Transverse colon (tissue), 4 donors: ENCODE data around the gene SLC18B1. TPM values are rescaled to one million over a fixed set of nuclear protein-coding genes. Genes with fewer than 3 reads are reported as not detected.

Experiments
- DNase-seq: peaks from one replicate; pipeline ENCODE4 v3.0.0-alpha.2; 2019
- H3K27ac ChIP-seq, 4 donors: fragments of 200-600 bp; sonication (generic); 2 replicates each; pipeline ENCODE4 v1.5.1; 2016 to 2018; ENCODE audit warnings: inconsistent platforms in 4 of 4
- H3K27me3 ChIP-seq: fragments of 200-600 bp; sonication (generic); 2 replicates; pipeline ENCODE4 v1.5.1; 2017; ENCODE audit warnings: inconsistent platforms
- H3K36me3 ChIP-seq, 4 donors: fragments of 200-600 bp; sonication (generic); 2 replicates each; pipeline ENCODE4 v1.5.1; 2017 to 2019; ENCODE audit warnings: inconsistent platforms in 4 of 4
- H3K4me1 ChIP-seq, 4 donors: fragments of 200-600 bp; sonication (generic); 2 replicates each; pipeline ENCODE4 v1.5.1; 2017 to 2020; ENCODE audit warnings: inconsistent platforms in 4 of 4
- H3K4me3 ChIP-seq, 4 donors: fragments of 200-600 bp; sonication (generic); 1 replicate in 1 of 4; 2 replicates in 3 of 4; pipeline versions ENCODE4 v1.5.1 to v1.6.1; 2017 to 2019; ENCODE audit warnings: inconsistent platforms in 4 of 4
- H3K9me3 ChIP-seq, 2 donors: fragments of 200-600 bp; sonication (generic); 2 replicates each; pipeline ENCODE4 v1.5.1; 2017 to 2019; ENCODE audit warnings: inconsistent platforms in 2 of 2
- CTCF ChIP-seq, 5 experiments: fragments of 200-600 bp in 3 of 5; fragments of 450-650 bp in 2 of 5; sonication (generic) in 3 of 5; IDR thresholded peaks; 1 replicate in 2 of 5; 2 replicates in 3 of 5; pipeline ENCODE4 v1.5.1; 2016 to 2017; ENCODE audit warnings: antibody characterized with exemption in 5 of 5, inconsistent platforms in 3 of 5, mild to moderate bottlenecking in 2 of 5, moderate library complexity in 1 of 5
- EP300 ChIP-seq: sonication (generic); formaldehyde crosslinking; IDR thresholded peaks from one replicate; pipeline ENCODE4 v1.6.1; 2017; ENCODE audit warnings: antibody characterized with exemption, low read depth
- POLR2A ChIP-seq: fragments of 450-650 bp; IDR thresholded peaks from one replicate; pipeline ENCODE4 v1.6.1; 2016; ENCODE audit warnings: antibody characterized with exemption, mild to moderate bottlenecking, moderate library complexity
- POLR2AphosphoS5 ChIP-seq, 3 donors: sonication (generic); formaldehyde crosslinking; IDR thresholded peaks; one replicate each; pipeline ENCODE4 v1.6.1; 2016; ENCODE audit warnings: antibody characterized with exemption in 3 of 3
- WGBS, 2 donors: methylation state at CpG; one replicate each; pipeline ENCODE4 v1.1.5; 2018; ENCODE audit warnings: low coverage in 1 of 2; 5-methylcytosine and 5-hydroxymethylcytosine counted together
- in situ Hi-C, 4 donors: fragments of 200-750 bp; cut with MboI; loops; one replicate each; pipeline versions ENCODE4 v1.15.0 to v1.15.1; 2017; ENCODE audit warnings: low sequenced_read_pairs in 3 of 4, low pct_ligation_motif_present in 1 of 4, low pct_unique_long_range_greater_than_20kb in 1 of 4
- intact Hi-C: fragments of 100-400 bp; cut with DNase I; formaldehyde crosslinking; loops from one replicate; pipeline ENCODE4 v1.15.1; 2023; ENCODE audit warnings: low total_unique reads
- total RNA-seq, 4 donors: library from RNA; depleted of rRNA; stranded (reverse); fragments of >200 nt; gene quantifications; one replicate each; pipeline ENCODE4 v1.1.0, GENCODE V29; 2016

Gene SLC18B1
- total RNA-seq, 4 donors from 2014 or later = 1.6 to 16.0 (median 10.3) TPM

- no peaks in the 10 kb centered on the region for H3K27me3 ChIP-seq
- TF ChIP-seq CTCF (IDR thresholded peaks at IDR 0.05) = no peak
- TF ChIP-seq EP300 = no peak
- TF ChIP-seq POLR2A = no peak
- TF ChIP-seq POLR2AphosphoS5 (IDR thresholded peaks at IDR 0.05) = no peak
- H3K4me3 ChIP-seq = no peak overlapping the region
- no peaks in the 10 kb centered on the region for H3K9me3 ChIP-seq
- no peaks in the 10 kb centered on the region for H3K4me1 ChIP-seq
- H3K36me3 ChIP-seq = peaks cover 0 to 6% (median 3%) of the 10 kb centered on the region in 4 donors
- intact Hi-C loops = no loop called here
- no peak for DNase-seq
- no peak overlapping the region for H3K27ac ChIP-seq
- in situ Hi-C loops = loop anchor here in 1 of 4 donors (25.0 kb wide), 1 partner anchor 253 kb away; the partner anchor contains the start of gene TAAR9
These were observed 8.0 kb downstream of the SLC18B1 start for GRCh38 chr6:132790450-132790849.

- no peak overlapping the region for H3K27ac ChIP-seq
- intact Hi-C loops = no loop called here
- peaks cover 0 to 6% (median 0%) of the 10 kb centered on the region in 4 donors for H3K36me3 ChIP-seq
- DNase-seq = no peak
- 91 to 95% methylated on average over 4 of the region's 4 CpGs for WGBS, 2 donors
- in situ Hi-C loops = loop anchor here in 1 of 4 donors (25.0 kb wide), 1 partner anchor 252 kb away; the partner anchor contains the start of gene TAAR9
- TF ChIP-seq EP300 (no peak), POLR2AphosphoS5 (IDR thresholded peaks at IDR 0.05) (no peak), CTCF (IDR thresholded peaks at IDR 0.05) (no peak), POLR2A (no peak)
- no peak overlapping the region for H3K4me3 ChIP-seq
- H3K4me1 ChIP-seq = no peaks in the 10 kb centered on the region
- no peaks in the 10 kb centered on the region for H3K27me3 ChIP-seq
- H3K9me3 ChIP-seq = no peaks in the 10 kb centered on the region
These were observed 9.1 kb downstream of the SLC18B1 start for GRCh38 chr6:132789396-132789776.

GRCh38 chr6:132788658-132789395, 9.6 kb downstream of the SLC18B1 start:
- TF ChIP-seq POLR2A (no peak), POLR2AphosphoS5 (IDR thresholded peaks at IDR 0.05) (no peak), EP300 (no peak), CTCF (IDR thresholded peaks at IDR 0.05) (no peak)
- DNase-seq = no peak
- Histone ChIP-seq H3K36me3 (peaks cover 0 to 7% (median 0%) of the 10 kb centered on the region in 4 donors), H3K4me3 (no peak overlapping the region), H3K27me3 (no peaks in the 10 kb centered on the region), H3K4me1 (no peaks in the 10 kb centered on the region), H3K9me3 (no peaks in the 10 kb centered on the region), H3K27ac (no peak overlapping the region)
- in situ Hi-C loops = loop anchor here in 1 of 4 donors (25.0 kb wide), 1 partner anchor 252 kb away; the partner anchor contains the start of gene TAAR9
- 82 to 86% methylated on average over 5 to 6 of the region's 6 CpGs for WGBS, 2 donors
- intact Hi-C loops = no loop called here

GRCh38 chr6:132785936-132786335, 12.5 kb downstream of the SLC18B1 start:
- in situ Hi-C loops = loop anchor here in 1 of 4 donors (25.0 kb wide), 1 partner anchor 249 kb away; the partner anchor contains the start of gene TAAR9
- intact Hi-C loops = no loop called here
- peaks cover 0 to 28% (median 3%) of the 10 kb centered on the region in 4 donors for H3K36me3 ChIP-seq
- H3K27me3 ChIP-seq = no peaks in the 10 kb centered on the region
- TF ChIP-seq EP300 (no peak), CTCF (IDR thresholded peaks at IDR 0.05) (no peak), POLR2A (no peak), POLR2AphosphoS5 (IDR thresholded peaks at IDR 0.05) (no peak)
- no peaks in the 10 kb centered on the region for H3K4me1 ChIP-seq
- no peak overlapping the region for H3K4me3 ChIP-seq
- no peaks in the 10 kb centered on the region for H3K9me3 ChIP-seq
- DNase-seq = no peak
- no peak overlapping the region for H3K27ac ChIP-seq
- 75 to 80% methylated on average over 1 to 7 of the region's 7 CpGs for WGBS, 2 donors
